Measurements from ENCODE around the gene TTC31.

Gene TTC31

GRCh38 chr2:74496997-74497776 is 14.3 kb downstream of the TTC31 start:
- H4K20me1 ChIP-seq (ENCODE audit: insufficient read depth, low read length), result no peaks in the 10 kb centered on the region
- H3K9me3 ChIP-seq (replicated peaks; ENCODE audit: insufficient read depth, low read length), result no peaks in the 10 kb centered on the region
- no peak overlapping the region for H2AFZ ChIP-seq (ENCODE audit: low read length)
- peak overlapping the region; percentile 71; the same call in 1 of the 2 replicates for H3K4me2 ChIP-seq (ENCODE audit: low read depth, low read length)
- H3F3A ChIP-seq (ENCODE audit: insufficient read depth, low read length), result 0 out of 2 replicates have a peak, but pooled peaks cover 3% of the 10 kb centered on the region
- H3K79me2 ChIP-seq (ENCODE audit: low read length), result no peaks in the 10 kb centered on the region
- H3K4me3 ChIP-seq (ENCODE audit: low read length), result peak overlapping the region; percentile 49; the same call in 1 of the 2 replicates
- H3K36me3 ChIP-seq (replicated peaks; ENCODE audit: insufficient read depth, low read length), result no peaks in the 10 kb centered on the region
- H3K9ac ChIP-seq (ENCODE audit: low read length), result no peak overlapping the region
- H3K27ac ChIP-seq (ENCODE audit: low read length), result no peak overlapping the region
- H3K27me3 ChIP-seq (replicated peaks; ENCODE audit: insufficient read depth, low read length), result peaks cover 18% of the 10 kb centered on the region
- H3K9me2 ChIP-seq (replicated peaks; ENCODE audit: insufficient read depth, low read length), result no peaks in the 10 kb centered on the region
- no peak for DNase-seq
- no peaks in the 10 kb centered on the region for H3K4me1 ChIP-seq (ENCODE audit: low read length)
- no peak for TF ChIP-seq EZH2phosphoT487 (IDR thresholded peaks at IDR 0.05; ENCODE audit: low read length)

DNA sequence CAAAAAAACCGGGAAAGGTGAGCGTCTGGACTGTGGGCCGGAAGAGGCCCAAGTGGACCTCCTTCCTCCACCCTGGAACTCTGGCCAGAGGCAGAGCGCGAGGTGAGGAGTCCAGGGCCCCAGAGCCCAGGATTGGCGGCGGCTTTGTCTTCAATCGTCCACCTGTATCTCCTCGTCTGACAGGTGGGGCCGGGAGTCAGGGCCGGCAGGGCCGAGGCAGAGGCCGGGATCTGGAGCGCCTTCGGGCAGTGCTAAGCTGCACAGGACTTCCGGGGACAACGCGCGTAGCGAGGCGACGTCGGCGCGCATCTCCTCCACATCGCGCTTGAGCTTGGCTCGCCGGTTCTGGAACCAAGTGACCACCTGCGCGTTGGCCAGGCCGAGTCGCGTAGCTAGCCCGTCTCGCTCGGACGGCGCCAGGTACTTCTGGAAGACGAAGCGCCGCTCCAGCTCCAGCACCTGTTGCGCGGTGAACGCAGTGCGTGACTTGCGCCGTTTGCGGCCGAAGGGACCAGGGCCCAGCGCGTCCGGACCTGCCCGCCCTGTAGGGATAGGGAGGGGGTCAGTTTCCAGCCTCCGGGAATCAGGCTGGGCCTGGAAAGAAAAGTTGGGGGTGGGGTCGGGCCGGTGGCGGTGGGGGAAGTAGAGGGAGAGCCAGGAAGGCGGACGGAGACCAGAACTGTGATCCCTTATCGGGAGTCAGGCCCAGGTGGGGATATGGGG is 15.1 kb downstream of the TTC31 start:
- Histone ChIP-seq H3K4me2 (ENCODE audit: low read depth, low read length) (peak overlapping the region; percentile 71), H3F3A (ENCODE audit: insufficient read depth, low read length) (0 out of 2 replicates have a peak, but pooled peaks cover 3% of the 10 kb centered on the region), H3K9ac (ENCODE audit: low read length) (no peak overlapping the region), H3K9me2 (replicated peaks; ENCODE audit: insufficient read depth, low read length) (no peaks in the 10 kb centered on the region), H3K4me3 (ENCODE audit: low read length) (peak overlapping the region; percentile 49), H3K36me3 (replicated peaks; ENCODE audit: insufficient read depth, low read length) (no peaks in the 10 kb centered on the region), H2AFZ (ENCODE audit: low read length) (peak overlapping the region; percentile 61), H3K27ac (ENCODE audit: low read length) (no peak overlapping the region), H3K27me3 (replicated peaks; ENCODE audit: insufficient read depth, low read length) (peaks cover 25% of the 10 kb centered on the region), H3K4me1 (ENCODE audit: low read length) (no peaks in the 10 kb centered on the region), H3K9me3 (replicated peaks; ENCODE audit: insufficient read depth, low read length) (no peaks in the 10 kb centered on the region), H3K79me2 (ENCODE audit: low read length) (no peaks in the 10 kb centered on the region), H4K20me1 (ENCODE audit: insufficient read depth, low read length) (no peaks in the 10 kb centered on the region)
- TF ChIP-seq, protein P1, sequence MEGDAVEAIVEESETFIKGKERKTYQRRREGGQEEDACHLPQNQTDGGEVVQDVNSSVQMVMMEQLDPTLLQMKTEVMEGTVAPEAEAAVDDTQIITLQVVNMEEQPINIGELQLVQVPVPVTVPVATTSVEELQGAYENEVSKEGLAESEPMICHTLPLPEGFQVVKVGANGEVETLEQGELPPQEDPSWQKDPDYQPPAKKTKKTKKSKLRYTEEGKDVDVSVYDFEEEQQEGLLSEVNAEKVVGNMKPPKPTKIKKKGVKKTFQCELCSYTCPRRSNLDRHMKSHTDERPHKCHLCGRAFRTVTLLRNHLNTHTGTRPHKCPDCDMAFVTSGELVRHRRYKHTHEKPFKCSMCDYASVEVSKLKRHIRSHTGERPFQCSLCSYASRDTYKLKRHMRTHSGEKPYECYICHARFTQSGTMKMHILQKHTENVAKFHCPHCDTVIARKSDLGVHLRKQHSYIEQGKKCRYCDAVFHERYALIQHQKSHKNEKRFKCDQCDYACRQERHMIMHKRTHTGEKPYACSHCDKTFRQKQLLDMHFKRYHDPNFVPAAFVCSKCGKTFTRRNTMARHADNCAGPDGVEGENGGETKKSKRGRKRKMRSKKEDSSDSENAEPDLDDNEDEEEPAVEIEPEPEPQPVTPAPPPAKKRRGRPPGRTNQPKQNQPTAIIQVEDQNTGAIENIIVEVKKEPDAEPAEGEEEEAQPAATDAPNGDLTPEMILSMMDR (IDR thresholded peaks at IDR 0.05; ENCODE audit: low read length), result no peak
- TF ChIP-seq EZH2phosphoT487 (IDR thresholded peaks at IDR 0.05; ENCODE audit: low read length), result no peak
- TF ChIP-seq EZH2 (optimal IDR thresholded peaks at IDR 0.05; ENCODE audit: low read depth, low read length), result no peak
- no peak for DNase-seq

DNA sequence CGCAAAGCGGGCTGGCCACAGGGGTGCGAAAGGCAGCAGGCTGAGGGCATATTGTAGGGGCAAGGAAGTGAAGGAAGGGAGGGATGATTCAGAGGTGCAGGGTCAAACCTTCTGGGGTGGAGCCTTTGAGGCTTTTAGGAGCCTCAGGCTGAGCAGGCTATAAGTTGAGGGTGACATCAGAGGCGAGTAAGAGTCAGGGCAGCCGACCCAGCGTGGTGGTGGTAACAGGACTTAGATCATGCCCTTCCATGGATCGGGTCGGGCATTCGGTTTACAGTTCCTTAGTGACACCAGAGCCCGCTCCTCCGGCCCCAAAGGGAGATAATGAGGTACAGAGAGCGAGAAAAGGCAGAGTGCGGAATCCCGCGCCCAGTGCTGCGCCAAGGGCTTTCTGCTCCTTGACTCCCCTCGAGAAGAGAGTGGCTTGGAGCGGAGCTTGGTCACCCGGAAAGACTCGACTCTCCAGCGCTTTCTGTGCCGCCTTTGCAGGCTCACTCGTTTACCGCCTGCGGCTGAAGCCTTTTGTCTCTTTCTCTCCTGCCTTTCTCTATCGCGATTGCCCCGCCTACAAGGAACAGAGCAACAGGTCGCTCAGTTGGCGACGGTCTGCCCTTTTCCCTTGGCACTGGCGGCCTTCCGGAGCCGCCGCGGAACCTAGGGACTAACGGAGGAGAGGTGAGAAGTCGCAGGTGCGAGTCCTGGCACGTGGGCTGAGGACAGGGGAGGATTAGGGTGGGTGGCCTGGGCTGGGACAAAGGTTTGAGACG is 15.8 kb downstream of the TTC31 start:
- H3K27me3 ChIP-seq (replicated peaks; ENCODE audit: insufficient read depth, low read length), result peaks cover 25% of the 10 kb centered on the region

More for the DNA sequence above, 15.8 kb downstream of the TTC31 start:
- peak overlapping the region; percentile 49; the same call in 1 of the 2 replicates for H3K4me3 ChIP-seq (ENCODE audit: low read length)
- no peak for DNase-seq
- H3K79me2 ChIP-seq (ENCODE audit: low read length), result no peaks in the 10 kb centered on the region
- no peaks in the 10 kb centered on the region for H3K9me3 ChIP-seq (replicated peaks; ENCODE audit: insufficient read depth, low read length)
- peaks cover 5% of the 10 kb centered on the region; the same call in 1 of the 2 replicates for H3K4me1 ChIP-seq (ENCODE audit: low read length)
- H3K27ac ChIP-seq (ENCODE audit: low read length), result no peak overlapping the region
- H3K9me2 ChIP-seq (replicated peaks; ENCODE audit: insufficient read depth, low read length), result no peaks in the 10 kb centered on the region
- H3K36me3 ChIP-seq (replicated peaks; ENCODE audit: insufficient read depth, low read length), result no peaks in the 10 kb centered on the region
- TF ChIP-seq EZH2phosphoT487 (IDR thresholded peaks at IDR 0.05; ENCODE audit: low read length) (no peak), EZH2 (optimal IDR thresholded peaks at IDR 0.05; ENCODE audit: low read depth, low read length) (no peak)
- TF ChIP-seq, protein P1 (IDR thresholded peaks at IDR 0.05; ENCODE audit: low read length), result no peak
- H4K20me1 ChIP-seq (ENCODE audit: insufficient read depth, low read length), result no peaks in the 10 kb centered on the region
- H3K4me2 ChIP-seq (ENCODE audit: low read depth, low read length), result peak overlapping the region; percentile 71
- 0 out of 2 replicates have a peak, but pooled peaks cover 3% of the 10 kb centered on the region for H3F3A ChIP-seq (ENCODE audit: insufficient read depth, low read length)
- peak overlapping the region; percentile 61 for H2AFZ ChIP-seq (ENCODE audit: low read length)
- no peak overlapping the region for H3K9ac ChIP-seq (ENCODE audit: low read length)

Data from MM.1S (cell line).